AG09309 (cell line): ENCODE data around the gene ZYG11B.
"Not testable (repeated sequence)": the region's sequence is repeated elsewhere in the genome, so short reads cannot be mapped to it uniquely, and the experiment has no call there.

Source experiments
- DNase-seq: peaks from one replicate; pipeline ENCODE4 v3.0.0-alpha.2; 2010; ENCODE audit warnings: low read depth
- H3K4me3 ChIP-seq: 2 replicates; pipeline ENCODE4 v1.5.1; 2011; ENCODE audit warnings: mild to moderate bottlenecking, low read depth, low read length, moderate library complexity; ENCODE audit not compliant: control insufficient read depth
- TF ChIP-seq, protein P1 (sequence below): IDR thresholded peaks from 2 replicates; pipeline ENCODE4 v1.5.1; 2011; ENCODE audit warnings: mild to moderate bottlenecking, low read depth, low read length, inconsistent platforms; ENCODE audit not compliant: insufficient read depth, control insufficient read depth; ENCODE audit errors: missing control alignments

ZYG11B gene

DNA sequence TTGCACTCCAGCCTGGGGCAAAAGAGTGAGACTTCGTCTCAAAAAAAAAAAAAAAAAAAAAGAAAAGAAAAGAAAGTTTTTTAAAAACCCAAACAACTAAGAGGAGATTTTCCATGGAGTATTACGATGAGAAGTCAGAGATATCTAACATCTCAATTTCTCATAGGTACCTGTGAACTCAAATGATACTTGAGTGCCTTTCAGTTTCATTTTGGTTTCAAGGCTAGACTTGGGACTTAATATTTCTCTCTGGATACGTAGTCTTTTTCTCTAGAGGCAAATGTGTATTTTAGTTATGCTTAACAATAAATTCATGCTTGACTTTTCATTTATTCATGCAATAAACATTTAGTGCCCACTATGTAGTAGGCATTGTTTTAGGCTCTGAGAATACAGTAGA is 15.0 kb downstream of the ZYG11B start:
- DNase-seq = no peak
- no peak overlapping the region for H3K4me3 ChIP-seq
- TF ChIP-seq, protein P1, sequence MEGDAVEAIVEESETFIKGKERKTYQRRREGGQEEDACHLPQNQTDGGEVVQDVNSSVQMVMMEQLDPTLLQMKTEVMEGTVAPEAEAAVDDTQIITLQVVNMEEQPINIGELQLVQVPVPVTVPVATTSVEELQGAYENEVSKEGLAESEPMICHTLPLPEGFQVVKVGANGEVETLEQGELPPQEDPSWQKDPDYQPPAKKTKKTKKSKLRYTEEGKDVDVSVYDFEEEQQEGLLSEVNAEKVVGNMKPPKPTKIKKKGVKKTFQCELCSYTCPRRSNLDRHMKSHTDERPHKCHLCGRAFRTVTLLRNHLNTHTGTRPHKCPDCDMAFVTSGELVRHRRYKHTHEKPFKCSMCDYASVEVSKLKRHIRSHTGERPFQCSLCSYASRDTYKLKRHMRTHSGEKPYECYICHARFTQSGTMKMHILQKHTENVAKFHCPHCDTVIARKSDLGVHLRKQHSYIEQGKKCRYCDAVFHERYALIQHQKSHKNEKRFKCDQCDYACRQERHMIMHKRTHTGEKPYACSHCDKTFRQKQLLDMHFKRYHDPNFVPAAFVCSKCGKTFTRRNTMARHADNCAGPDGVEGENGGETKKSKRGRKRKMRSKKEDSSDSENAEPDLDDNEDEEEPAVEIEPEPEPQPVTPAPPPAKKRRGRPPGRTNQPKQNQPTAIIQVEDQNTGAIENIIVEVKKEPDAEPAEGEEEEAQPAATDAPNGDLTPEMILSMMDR = no peak

DNA sequence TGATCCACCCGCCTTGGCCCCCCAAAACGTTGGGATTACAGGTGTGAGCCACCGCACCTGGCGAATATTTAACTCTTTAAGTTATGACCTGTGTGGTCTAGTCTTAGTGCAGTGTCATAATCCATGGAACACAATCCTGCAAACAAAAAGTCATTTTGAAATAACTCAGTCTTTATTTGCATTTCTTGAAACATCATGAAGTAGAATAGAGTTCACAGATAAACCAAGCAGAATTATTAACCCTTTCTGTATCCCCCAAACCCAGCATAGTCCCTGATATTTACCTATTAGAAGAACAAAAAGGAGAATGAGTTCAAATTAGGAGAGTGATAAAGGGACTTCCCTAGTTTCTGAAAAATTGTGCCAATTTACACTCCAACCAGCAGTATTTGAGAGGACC is 19.9 kb downstream of the ZYG11B start:
- TF ChIP-seq, protein P1 = no peak
- DNase-seq = no peak
- no peak overlapping the region for H3K4me3 ChIP-seq

DNA sequence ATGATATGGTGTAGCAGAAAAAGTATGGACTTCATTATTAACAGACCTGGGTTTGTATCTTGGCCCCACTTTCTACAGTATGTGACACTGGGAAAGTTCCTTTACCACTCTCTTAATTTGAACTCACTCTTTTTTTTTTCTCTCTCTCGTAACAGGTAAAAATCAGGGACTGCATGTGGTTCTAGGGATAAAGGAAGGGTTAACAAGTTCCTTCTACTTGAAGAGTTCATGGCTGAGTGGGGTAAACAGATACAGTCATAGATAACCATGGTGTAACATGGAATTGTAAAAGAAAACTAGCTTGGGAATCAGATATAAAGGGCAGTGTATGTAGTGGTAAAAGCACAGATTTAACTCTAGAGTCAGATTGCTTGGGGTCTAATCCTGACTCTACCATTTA is 21.2 kb downstream of the ZYG11B start:
- TF ChIP-seq, protein P1 = no peak
- H3K4me3 ChIP-seq = no peak overlapping the region
- no peak for DNase-seq

DNA sequence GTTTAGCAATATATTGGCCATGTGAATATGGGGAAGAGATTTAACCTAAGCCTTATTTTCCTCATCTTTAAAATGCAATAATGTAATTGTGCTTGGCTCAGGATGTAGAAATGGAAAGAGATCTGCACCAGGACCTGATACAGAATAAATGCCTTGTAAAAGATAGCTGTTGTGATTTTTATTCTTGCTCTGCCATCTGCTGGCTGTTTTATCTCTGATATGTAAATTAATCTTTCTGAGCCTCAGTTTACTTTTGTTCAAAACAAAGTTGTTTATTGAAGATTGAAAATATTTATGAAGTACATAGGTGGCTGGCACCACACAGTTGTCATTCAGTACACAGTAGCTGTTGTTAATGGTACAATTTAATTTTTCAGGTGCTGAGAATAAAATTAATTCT is 21.9 kb downstream of the ZYG11B start:
- TF ChIP-seq, protein P1 = peak; percentile 14
- DNase-seq = no peak
- no peak overlapping the region for H3K4me3 ChIP-seq

DNA sequence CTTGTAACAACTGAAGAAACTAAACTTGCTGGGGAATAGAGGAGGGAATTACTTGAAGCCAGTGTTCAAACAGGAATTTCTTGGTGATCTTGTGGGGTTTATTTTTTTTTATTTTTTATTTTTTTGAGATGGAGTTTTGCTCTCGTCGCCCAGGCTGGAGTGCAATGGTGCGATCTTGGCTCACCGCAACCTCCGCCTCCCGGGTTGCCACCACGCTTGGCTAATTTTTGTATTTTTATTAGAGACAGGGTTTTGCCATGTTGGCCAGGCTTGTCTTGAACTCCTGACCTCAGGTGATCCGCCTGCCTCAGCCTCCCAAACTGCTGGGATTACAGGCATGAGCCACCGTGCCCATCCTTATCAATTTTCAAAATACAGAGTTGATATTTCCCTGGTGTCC is 23.2 kb downstream of the ZYG11B start:
- not testable (repeated sequence) for DNase-seq, H3K4me3 ChIP-seq

DNA sequence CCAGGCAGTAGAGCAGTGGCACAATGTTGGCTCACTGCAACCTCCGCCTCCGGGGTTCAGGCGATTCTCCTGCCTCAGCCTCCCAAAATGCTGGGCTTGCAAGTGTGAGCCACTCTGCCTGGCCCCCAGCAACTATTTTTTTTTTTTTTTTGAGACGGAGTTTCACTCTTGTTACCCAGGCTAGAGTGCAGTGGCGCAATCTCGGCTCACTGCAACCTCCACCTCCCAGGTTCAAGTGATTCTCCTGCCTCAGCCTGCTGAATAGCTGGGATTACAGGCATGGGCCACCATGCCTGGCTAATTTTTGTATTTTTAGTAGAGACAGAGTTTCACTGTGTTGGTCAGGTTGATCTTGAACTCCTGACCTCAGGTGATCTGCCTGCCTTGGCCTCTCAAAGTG is 23.9 kb downstream of the ZYG11B start:
- DNase-seq, H3K4me3 ChIP-seq: not testable (repeated sequence)

DNA sequence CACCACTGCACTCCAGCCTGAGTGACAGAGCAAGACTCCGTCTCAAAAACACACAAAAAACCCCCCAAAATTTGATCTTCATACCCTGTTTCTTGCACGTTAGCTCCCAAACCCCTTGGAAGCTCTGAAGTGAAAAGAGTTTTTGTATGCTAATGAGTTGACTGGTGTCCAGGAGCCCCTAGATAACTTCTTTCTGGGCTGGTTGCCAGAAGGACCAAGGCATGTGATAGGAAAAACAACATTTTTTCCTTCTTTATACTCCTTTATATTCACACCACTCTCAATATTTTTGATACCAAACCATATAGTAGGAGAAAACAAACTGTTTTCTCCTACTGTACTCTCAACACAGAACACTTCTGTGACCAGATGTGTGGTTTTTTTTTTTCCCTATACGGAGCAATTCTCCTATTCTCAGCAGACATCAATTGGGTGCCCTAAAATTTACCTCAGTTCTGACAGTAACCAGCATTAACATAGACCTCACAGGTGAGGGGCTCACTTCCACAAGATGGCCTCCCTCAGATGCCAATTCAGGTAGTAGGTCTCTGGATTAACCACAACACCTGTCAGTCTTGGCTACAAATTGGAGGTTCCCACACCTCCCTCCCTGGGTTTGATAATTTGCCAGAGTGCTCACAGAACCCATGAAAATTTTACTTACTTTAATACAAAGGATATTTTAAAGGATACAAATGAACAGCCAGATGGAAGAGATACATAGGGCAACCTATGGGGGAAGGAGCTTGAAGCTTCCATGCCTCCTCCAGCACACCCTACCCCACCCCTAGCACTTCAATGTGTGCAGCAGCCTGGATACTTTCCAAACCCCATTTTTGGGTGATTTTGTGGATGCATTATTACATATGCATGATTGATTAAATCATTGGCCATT is 25.6 kb downstream of the ZYG11B start:
- H3K4me3 ChIP-seq = no peak overlapping the region
- no peak for DNase-seq
- TF ChIP-seq, protein P1 = no peak

DNA sequence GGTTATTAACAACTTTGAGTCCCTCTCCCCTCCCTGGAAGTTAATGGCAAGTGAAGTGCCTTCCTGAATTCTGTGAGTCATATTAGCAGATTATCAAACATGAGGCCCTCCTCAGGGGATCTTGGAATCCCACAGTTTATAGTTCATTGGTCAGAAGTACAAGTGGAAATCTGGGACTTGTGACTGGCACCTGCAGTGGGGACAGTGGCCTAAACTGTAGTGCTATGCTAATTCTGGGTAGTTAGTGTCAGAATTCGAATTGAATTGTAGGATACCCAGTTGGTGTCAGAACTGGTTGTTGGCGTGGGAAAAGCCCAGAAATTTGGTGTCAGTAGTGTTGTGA is 26.2 kb downstream of the ZYG11B start:
- H3K4me3 ChIP-seq = no peak overlapping the region
- TF ChIP-seq, protein P1 = no peak
- no peak for DNase-seq
